GM21529 (cell line): Measurements from ENCODE around the gene CCDC83.

Experiments used
- ATAC-seq: cut with Tn5 transposase; IDR thresholded peaks from one replicate; pipeline ENCODE4 v1.9.1; 2021; ENCODE audit not compliant: unreplicated experiment

Gene CCDC83

GRCh38 chr11:85855341-85855656, at the start of gene CCDC83:
TSS of gene CCDC83 (plus strand) at chr11:85855383. CDS start at chr11:85865124, 9,741 bp downstream.
- no peak for ATAC-seq

- no peak for ATAC-seq
Observed at GRCh38 chr11:85805387-85805786, 49.8 kb upstream of the CCDC83 start.

GRCh38 chr11:85806016-85806415, 49.2 kb upstream of the CCDC83 start:
- ATAC-seq, result no peak

- no peak for ATAC-seq
Observed at GRCh38 chr11:85806876-85807275, 48.3 kb upstream of the CCDC83 start.

- peak; percentile 54 for ATAC-seq
Observed at GRCh38 chr11:85809191-85809590, 46.0 kb upstream of the CCDC83 start.

GRCh38 chr11:85809863-85810262, 45.3 kb upstream of the CCDC83 start:
- no peak for ATAC-seq

- no peak for ATAC-seq
Observed at GRCh38 chr11:85810521-85810870, 44.7 kb upstream of the CCDC83 start.

GRCh38 chr11:85810871-85811611, 44.1 kb upstream of the CCDC83 start, which contains the start of gene SYTL2:
TSS of gene SYTL2 (minus strand) at chr11:85811141. CDS start at chr11:85757725, 53,416 bp downstream.
- ATAC-seq, result peak; percentile 75

GRCh38 chr11:85811624-85812023, 43.6 kb upstream of the CCDC83 start:
- ATAC-seq, result no peak

- ATAC-seq, result no peak
Observed at GRCh38 chr11:85813721-85814120, 41.5 kb upstream of the CCDC83 start.

- ATAC-seq, result no peak
Observed at GRCh38 chr11:85815186-85815931, 39.8 kb upstream of the CCDC83 start.

GRCh38 chr11:85819441-85819840, 35.7 kb upstream of the CCDC83 start:
- no peak for ATAC-seq

GRCh38 chr11:85821636-85822035, 33.5 kb upstream of the CCDC83 start:
- ATAC-seq, result no peak

GRCh38 chr11:85822814-85823213, 32.4 kb upstream of the CCDC83 start:
- no peak for ATAC-seq

- ATAC-seq, result no peak
Observed at GRCh38 chr11:85823816-85824215, 31.4 kb upstream of the CCDC83 start.

GRCh38 chr11:85825616-85826015, 29.6 kb upstream of the CCDC83 start:
- no peak for ATAC-seq

GRCh38 chr11:85826116-85826855, 28.9 kb upstream of the CCDC83 start:
- ATAC-seq, result no peak

- no peak for ATAC-seq
Observed at GRCh38 chr11:85827748-85828639, 27.2 kb upstream of the CCDC83 start.

- no peak for ATAC-seq
Observed at GRCh38 chr11:85828640-85828978, 26.6 kb upstream of the CCDC83 start.

GRCh38 chr11:85829172-85829571, 26.0 kb upstream of the CCDC83 start:
- ATAC-seq, result no peak

- no peak for ATAC-seq
Observed at GRCh38 chr11:85831050-85831449, 24.1 kb upstream of the CCDC83 start.
